ENCODE measurements around the gene ACSF3. TPM values are rescaled to one million over a fixed set of nuclear protein-coding genes. Genes with fewer than 3 reads are reported as not detected.

ACSF3 gene
- total RNA-seq, 1 donor from 2014 or later: 78.0 TPM

GRCh38 chr16:89166696-89167424, 73.2 kb downstream of the ACSF3 start:
- TF ChIP-seq CTCF (IDR thresholded peaks at IDR 0.05): no peak
- no peak for ATAC-seq (ENCODE audit: low read depth)
- Mint-ChIP-seq H3K27ac (peak overlapping the region; percentile 50), H3K27me3 (peaks cover 5% of the 10 kb centered on the region), H3K4me1 (peaks cover 28% of the 10 kb centered on the region), H3K4me3 (no peak overlapping the region), H3K9me3 (no peaks in the 10 kb centered on the region), H3K36me3 (ENCODE audit: low read depth) (no peaks in the 10 kb centered on the region)
- intact Hi-C loops (cut with micrococcal nuclease): loop anchor here (1.0 kb wide), 6 partner anchors 49 to 430 kb away; partner anchors contain the start of gene TRAPPC2L
- DNase-seq: no peak
- CTCF ChIA-PET: interaction anchor here (0.6 to 1.8 kb wide), 9 partner anchors 41 to 434 kb away, joined by 3 to 20 read pairs (median 5); no protein-coding TSS in a partner anchor
- POLR2A ChIA-PET: interaction anchor here (0.5 to 1.4 kb wide), 4 partner anchors 107 to 356 kb away, joined by 3 to 5 read pairs (median 4); partner anchors contain the start of gene APRT

GRCh38 chr16:89167425-89167941, 73.8 kb downstream of the ACSF3 start:
- Mint-ChIP-seq H3K4me1 (peaks cover 24% of the 10 kb centered on the region), H3K36me3 (ENCODE audit: low read depth) (no peaks in the 10 kb centered on the region), H3K27me3 (peaks cover 2% of the 10 kb centered on the region), H3K4me3 (no peak overlapping the region), H3K9me3 (no peaks in the 10 kb centered on the region), H3K27ac (no peak overlapping the region)
- DNase-seq (peak; percentile 92), ATAC-seq (ENCODE audit: low read depth) (peak; percentile 37)
- ChIA-PET CTCF (interaction anchor here (0.6 to 1.8 kb wide), 8 partner anchors 225 to 430 kb away, joined by 3 to 20 read pairs (median 6); no protein-coding TSS in a partner anchor), POLR2A (interaction anchor here (0.5 to 1.4 kb wide), 4 partner anchors 108 to 356 kb away, joined by 3 to 5 read pairs (median 4); partner anchors contain the start of gene APRT)
- intact Hi-C loops (cut with micrococcal nuclease): loop anchor here (1.0 kb wide), 6 partner anchors 49 to 430 kb away; partner anchors contain the start of gene TRAPPC2L
- no peak for TF ChIP-seq CTCF (IDR thresholded peaks at IDR 0.05)

- no peak overlapping the region for H3K4me3 Mint-ChIP-seq
- intact Hi-C loops (cut with micrococcal nuclease): no loop called here
- H3K27me3 Mint-ChIP-seq: peaks cover 2% of the 10 kb centered on the region
- no peak for ATAC-seq (ENCODE audit: low read depth)
- H3K9me3 Mint-ChIP-seq: no peaks in the 10 kb centered on the region
- no peaks in the 10 kb centered on the region for H3K36me3 Mint-ChIP-seq (ENCODE audit: low read depth)
- peaks cover 24% of the 10 kb centered on the region for H3K4me1 Mint-ChIP-seq
- TF ChIP-seq CTCF (IDR thresholded peaks at IDR 0.05): no peak
- ChIA-PET CTCF (interaction anchor here (0.7 to 1.5 kb wide), 3 partner anchors 228 to 431 kb away, joined by 3 to 5 read pairs (median 3); no protein-coding TSS in a partner anchor), POLR2A (interaction anchor here (0.6 kb wide), 1 partner anchor 225 kb away, joined by 5 read pairs; no protein-coding TSS in a partner anchor)
- no peak overlapping the region for H3K27ac Mint-ChIP-seq
- DNase-seq: no peak
Observed at GRCh38 chr16:89168381-89169189, 74.9 kb downstream of the ACSF3 start.

- H3K36me3 Mint-ChIP-seq (ENCODE audit: low read depth): no peaks in the 10 kb centered on the region
- POLR2A ChIA-PET: no interaction called here
- no peak overlapping the region for H3K27ac Mint-ChIP-seq
- H3K27me3 Mint-ChIP-seq: peaks cover 2% of the 10 kb centered on the region
- no peak for DNase-seq
- CTCF ChIA-PET: interaction anchor here (1.5 kb wide), 1 partner anchor 432 kb away, joined by 5 read pairs; no protein-coding TSS in a partner anchor
- H3K4me1 Mint-ChIP-seq: peaks cover 16% of the 10 kb centered on the region
- H3K9me3 Mint-ChIP-seq: no peaks in the 10 kb centered on the region
- intact Hi-C loops (cut with micrococcal nuclease): loop anchor here (5.0 to 10.0 kb wide), 2 partner anchors 72 to 715 kb away; partner anchors contain the start of gene ZFPM1
- TF ChIP-seq CTCF (IDR thresholded peaks at IDR 0.05): no peak
- no peak overlapping the region for H3K4me3 Mint-ChIP-seq
- ATAC-seq (ENCODE audit: low read depth): no peak
Observed at GRCh38 chr16:89169778-89170177, 76.1 kb downstream of the ACSF3 start.

All from activated B cell treated with CpG ODN at 0.5 μM for 24 hours (primary cell).